Activated T-helper 1 cell treated with anti-CD3 and anti-CD28 coated beads, Interleukin-12 subunit alpha, Interleukin-12 subunit beta, Interleukin-2, Interleukin-4 antibody, amounts not matched to agents 30 ng/mL and 10 ng/mL and 1 ng/mL, durations not matched to agents 14 hours and 24 hours and 36 hours (primary cell): ENCODE results near the gene TMEM203. TPM values are rescaled to one million over a fixed set of nuclear protein-coding genes. Genes with fewer than 3 reads are reported as not detected.

Experiments
- DNase-seq: peaks from one replicate; pipeline ENCODE4 v3.0.0; 2021; ENCODE audit warnings: low spot score
- H3K27ac Mint-ChIP-seq: one replicate; pipeline ENCODE4 v1.8.0; 2021; ENCODE audit warnings: mild to moderate bottlenecking, mixed read lengths
- H3K27me3 Mint-ChIP-seq: one replicate; pipeline ENCODE4 v1.8.0; 2022; ENCODE audit warnings: mild to moderate bottlenecking, moderate library complexity, mixed read lengths; ENCODE audit not compliant: insufficient read depth
- H3K36me3 Mint-ChIP-seq: one replicate; pipeline ENCODE4 v1.8.0; 2021; ENCODE audit warnings: low read depth, mixed read lengths
- H3K4me1 Mint-ChIP-seq: one replicate; pipeline ENCODE4 v1.8.0; 2021; ENCODE audit warnings: low read depth, mixed read lengths
- H3K4me3 Mint-ChIP-seq: one replicate; pipeline ENCODE4 v1.8.0; 2021; ENCODE audit warnings: mild to moderate bottlenecking, moderate library complexity, mixed read lengths
- H3K9me3 Mint-ChIP-seq: one replicate; pipeline ENCODE4 v1.8.0; 2021; ENCODE audit warnings: mixed read lengths
- intact Hi-C: fragments of 100-400 bp; cut with micrococcal nuclease; formaldehyde crosslinking; loops from one replicate; pipeline ENCODE4 v1.15.1; 2024
- total RNA-seq: library from RNA; stranded (reverse); gene quantifications from 2 replicates; pipeline ENCODE4 v1.2.3, GENCODE V29; 2022

TMEM203 gene
- total RNA-seq, 1 donor from 2014 or later = 40.5 TPM

GRCh38 chr9:137161558-137162486 is 43.6 kb downstream of the TMEM203 start:
- no peak overlapping the region for H3K4me3 Mint-ChIP-seq
- no peak overlapping the region for H3K27ac Mint-ChIP-seq
- intact Hi-C loops = loop anchor here (5.0 kb wide), 1 partner anchor 35 kb away; no protein-coding TSS in a partner anchor
- no peaks in the 10 kb centered on the region for H3K36me3 Mint-ChIP-seq
- H3K4me1 Mint-ChIP-seq = no peaks in the 10 kb centered on the region
- no peaks in the 10 kb centered on the region for H3K9me3 Mint-ChIP-seq
- DNase-seq = no peak
- peaks cover 33% of the 10 kb centered on the region for H3K27me3 Mint-ChIP-seq

DNA sequence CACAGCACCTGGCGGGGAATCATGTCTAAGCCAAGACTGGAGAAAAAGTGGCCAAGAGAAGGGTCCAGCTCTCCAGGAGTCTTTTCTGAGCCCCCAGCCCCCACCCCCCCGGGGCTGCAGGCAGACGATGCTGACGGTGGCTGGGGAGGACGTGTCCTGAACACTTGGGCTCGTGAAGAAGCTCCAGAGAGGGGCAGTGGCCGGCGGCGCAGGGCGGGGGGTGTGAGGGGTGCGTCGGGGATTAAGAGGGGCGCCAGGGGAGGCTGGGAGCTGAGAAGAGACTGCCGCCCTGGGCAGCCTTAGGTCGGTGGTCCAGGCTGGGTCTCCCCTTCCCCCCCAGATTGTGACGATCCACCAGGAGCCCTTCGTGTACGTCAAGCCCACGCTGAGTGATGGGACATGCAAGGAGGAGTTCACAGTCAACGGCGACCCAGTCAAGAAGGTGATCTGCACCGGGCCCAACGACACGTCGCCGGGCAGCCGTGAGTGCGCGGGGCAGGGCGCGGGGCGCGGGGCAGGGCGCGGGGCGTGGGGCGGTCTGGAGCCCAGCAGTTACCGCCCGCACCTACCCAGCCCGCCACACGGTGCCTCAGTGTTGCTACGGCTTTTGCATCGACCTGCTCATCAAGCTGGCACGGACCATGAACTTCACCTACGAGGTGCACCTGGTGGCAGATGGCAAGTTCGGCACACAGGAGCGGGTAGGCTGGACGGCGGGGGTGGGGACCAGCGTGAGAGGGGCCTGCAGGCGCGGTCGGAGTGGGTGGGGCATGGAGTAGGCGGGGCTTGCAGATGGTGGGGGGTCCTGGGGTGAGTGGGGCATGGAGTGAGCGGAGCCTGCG is 44.5 kb downstream of the TMEM203 start:
- no peaks in the 10 kb centered on the region for H3K4me1 Mint-ChIP-seq
- no peaks in the 10 kb centered on the region for H3K36me3 Mint-ChIP-seq
- H3K9me3 Mint-ChIP-seq = no peaks in the 10 kb centered on the region
- no peak overlapping the region for H3K27ac Mint-ChIP-seq
- no peak for DNase-seq
- peaks cover 30% of the 10 kb centered on the region for H3K27me3 Mint-ChIP-seq
- intact Hi-C loops = loop anchor here (5.0 kb wide), 1 partner anchor 34 kb away; no protein-coding TSS in a partner anchor
- H3K4me3 Mint-ChIP-seq = no peak overlapping the region

DNA sequence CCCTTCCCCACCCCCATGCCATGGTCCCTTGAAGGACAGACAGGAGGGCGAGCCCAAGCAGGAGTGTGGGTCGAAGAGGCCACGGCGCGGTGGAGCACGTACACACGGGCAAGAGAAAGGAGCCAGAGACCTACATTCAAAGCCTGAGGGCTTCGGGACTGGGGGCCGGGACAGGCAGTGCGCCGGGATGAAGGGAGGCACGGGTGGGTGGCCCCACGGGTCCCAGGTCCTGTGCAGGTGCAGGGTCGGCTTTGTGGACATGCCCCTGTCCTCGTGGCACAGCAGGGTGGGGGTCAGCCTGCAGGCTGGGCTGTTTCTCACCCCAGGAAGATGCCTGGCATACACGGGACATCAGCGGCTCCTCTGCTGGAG is 45.4 kb downstream of the TMEM203 start:
- no peak for DNase-seq
- Mint-ChIP-seq H3K27ac (no peak overlapping the region), H3K4me3 (no peak overlapping the region), H3K27me3 (peaks cover 30% of the 10 kb centered on the region), H3K36me3 (no peaks in the 10 kb centered on the region), H3K9me3 (no peaks in the 10 kb centered on the region), H3K4me1 (no peaks in the 10 kb centered on the region)
- intact Hi-C loops = loop anchor here (5.0 kb wide), 1 partner anchor 33 kb away; no protein-coding TSS in a partner anchor

DNA sequence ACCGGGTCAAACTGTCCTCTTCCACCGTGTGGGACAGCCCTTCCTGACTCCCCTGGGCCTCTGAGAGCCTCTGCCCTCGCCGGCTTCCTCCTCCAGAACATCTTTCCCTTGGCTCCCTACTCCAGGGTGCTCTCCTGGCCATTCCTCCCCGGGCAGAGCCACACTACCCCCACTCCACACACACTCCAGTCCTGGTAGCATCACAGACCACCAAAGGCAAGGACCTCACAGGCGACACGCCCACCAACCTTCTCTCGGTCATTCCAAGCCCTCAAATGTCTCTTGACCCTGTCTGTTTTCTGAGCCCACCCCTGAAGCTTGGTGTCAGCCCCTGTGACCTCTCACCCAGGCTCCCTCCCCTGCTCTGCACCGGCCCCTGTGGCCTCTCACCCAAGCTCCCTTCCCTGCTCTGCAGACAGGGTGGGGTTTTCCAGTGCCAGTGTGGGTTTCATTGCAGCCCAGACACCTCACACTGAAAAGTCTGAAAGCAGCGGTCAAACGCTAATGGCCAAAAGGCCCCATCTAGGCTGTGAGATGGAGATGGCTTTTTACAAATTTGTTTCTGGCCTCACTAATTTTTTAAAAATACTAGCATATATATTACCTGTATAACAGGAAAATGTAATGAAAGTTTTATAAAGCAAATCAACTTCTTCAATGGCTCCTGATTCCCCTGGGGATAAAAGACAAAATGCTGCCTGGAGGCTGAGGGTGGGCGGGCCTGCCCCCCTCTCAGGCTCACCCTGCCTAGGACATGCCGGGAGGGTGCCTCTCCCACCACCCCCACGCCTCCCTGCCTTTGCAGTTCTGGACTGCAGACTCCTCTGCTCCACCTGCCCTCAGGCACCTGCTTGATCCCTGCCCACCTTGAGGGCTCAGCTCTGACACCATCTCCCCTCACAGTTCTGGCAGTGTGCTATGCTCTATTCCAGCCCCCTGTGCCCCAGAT is 46.1 kb downstream of the TMEM203 start:
- intact Hi-C loops = loop anchor here (5.0 to 10.0 kb wide), 2 partner anchors 32 to 135 kb away; partner anchors contain the start of gene ABCA2
- Mint-ChIP-seq H3K4me1 (no peaks in the 10 kb centered on the region), H3K4me3 (no peak overlapping the region), H3K27ac (no peak overlapping the region), H3K27me3 (peaks cover 27% of the 10 kb centered on the region), H3K9me3 (no peaks in the 10 kb centered on the region), H3K36me3 (no peaks in the 10 kb centered on the region)
- no peak for DNase-seq

GRCh38 chr9:137158625-137159024 is 46.8 kb downstream of the TMEM203 start:
- Mint-ChIP-seq H3K36me3 (no peaks in the 10 kb centered on the region), H3K27ac (no peak overlapping the region), H3K4me3 (no peak overlapping the region), H3K4me1 (no peaks in the 10 kb centered on the region), H3K9me3 (no peaks in the 10 kb centered on the region), H3K27me3 (peaks cover 27% of the 10 kb centered on the region)
- no peak for DNase-seq
- intact Hi-C loops = loop anchor here (10.0 kb wide), 1 partner anchor 134 kb away; the partner anchor contains the start of gene ABCA2

DNA sequence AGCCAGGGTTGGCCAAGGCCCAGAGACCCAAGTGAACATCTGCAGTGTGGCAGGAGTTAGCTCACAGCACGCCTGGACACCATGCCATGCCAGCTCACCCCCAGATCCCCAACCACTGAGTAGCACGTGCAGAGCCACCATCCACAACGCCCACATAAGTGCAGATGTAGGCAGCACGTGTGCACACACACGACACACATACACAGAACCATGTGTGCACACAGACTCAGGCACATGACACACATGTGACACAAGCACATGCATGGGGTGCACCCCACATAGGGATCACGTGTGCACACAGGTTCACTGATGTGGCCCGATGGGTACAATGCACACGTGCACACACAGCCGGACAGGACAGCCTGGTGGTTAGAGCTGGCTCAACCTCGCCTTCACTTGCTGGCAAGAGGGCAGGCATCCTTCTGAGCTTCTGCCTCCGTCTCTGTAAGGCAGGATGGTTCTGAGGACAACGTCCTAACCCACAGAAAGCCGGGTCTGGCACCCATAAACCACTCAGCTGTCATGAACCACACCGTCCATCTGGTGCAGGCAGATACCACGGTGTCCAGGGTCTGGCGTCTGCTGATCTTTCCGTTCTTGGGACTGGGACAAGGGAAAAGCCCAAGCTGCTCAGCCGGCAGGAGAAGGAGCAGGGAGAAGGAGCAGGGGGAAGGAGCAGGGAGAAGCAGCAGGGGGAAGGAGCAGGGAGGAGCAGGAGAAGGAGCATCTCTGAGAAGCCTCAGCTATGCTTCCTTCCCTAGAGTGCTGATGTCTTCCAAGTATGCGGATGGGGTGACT is 47.6 kb downstream of the TMEM203 start:
- Mint-ChIP-seq H3K27ac (no peak overlapping the region), H3K27me3 (peaks cover 27% of the 10 kb centered on the region), H3K4me1 (no peaks in the 10 kb centered on the region), H3K9me3 (no peaks in the 10 kb centered on the region), H3K36me3 (no peaks in the 10 kb centered on the region), H3K4me3 (no peak overlapping the region)
- intact Hi-C loops = loop anchor here (1.0 to 10.0 kb wide), 7 partner anchors 19 to 309 kb away; partner anchors contain the start of genes ABCA2, ANAPC2, GRIN1 and NSMF
- no peak for DNase-seq

DNA sequence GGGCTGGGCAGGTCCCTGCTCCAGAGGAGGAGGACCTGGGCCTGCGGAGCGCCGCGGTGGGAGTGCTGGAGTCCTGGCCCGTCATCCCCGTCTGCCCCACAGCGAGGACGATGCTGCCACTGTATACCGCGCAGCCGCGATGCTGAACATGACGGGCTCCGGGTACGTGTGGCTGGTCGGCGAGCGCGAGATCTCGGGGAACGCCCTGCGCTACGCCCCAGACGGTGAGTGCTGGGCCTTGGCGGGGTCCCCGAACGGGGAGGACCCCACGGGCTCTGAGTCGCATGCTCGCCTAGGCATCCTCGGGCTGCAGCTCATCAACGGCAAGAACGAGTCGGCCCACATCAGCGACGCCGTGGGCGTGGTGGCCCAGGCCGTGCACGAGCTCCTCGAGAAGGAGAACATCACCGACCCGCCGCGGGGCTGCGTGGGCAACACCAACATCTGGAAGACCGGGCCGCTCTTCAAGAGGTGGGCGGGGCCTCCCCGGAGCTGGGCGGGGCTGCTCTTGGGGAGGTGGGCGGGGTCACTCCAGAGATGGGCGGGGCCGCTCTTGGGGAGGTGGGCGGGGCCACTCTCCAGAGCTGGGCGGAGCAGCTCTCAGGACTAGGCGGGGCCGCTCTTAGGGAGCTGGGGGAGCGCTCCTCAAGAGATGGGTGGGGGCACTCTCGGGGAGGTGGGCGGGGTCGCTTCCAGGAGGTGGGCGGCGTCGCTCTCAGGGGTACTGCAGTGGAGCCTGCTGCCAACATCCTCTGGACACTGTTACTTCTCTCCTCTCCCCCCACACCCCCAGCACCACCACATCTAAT is 48.7 kb downstream of the TMEM203 start:
- intact Hi-C loops = loop anchor here (1.0 to 10.0 kb wide), 7 partner anchors 18 to 307 kb away; partner anchors contain the start of genes ABCA2, ANAPC2, GRIN1 and NSMF
- H3K27ac Mint-ChIP-seq = no peak overlapping the region

More for the DNA sequence above, 48.7 kb downstream of the TMEM203 start:
- Mint-ChIP-seq H3K4me1 (no peaks in the 10 kb centered on the region), H3K9me3 (no peaks in the 10 kb centered on the region), H3K36me3 (no peaks in the 10 kb centered on the region), H3K27me3 (peaks cover 26% of the 10 kb centered on the region), H3K4me3 (peak overlapping the region; percentile 21)
- peak; percentile 43 for DNase-seq

Other genes starting within 250 kb of the TMEM203 start
- gene PTGDS, start 228.1 kb downstream of the TMEM203 start, total RNA-seq = 0.36 TPM in 1 of 2 replicates, not detected in the other
- gene LCNL1, start 222.7 kb downstream of the TMEM203 start, total RNA-seq = not detected in 2 replicates
- 79.4 and 84.5 TPM in 2 replicates for gene PAXX, start 213.2 kb downstream of the TMEM203 start, total RNA-seq
- gene CLIC3, start 209.1 kb downstream of the TMEM203 start, total RNA-seq = not detected in 2 replicates
- gene ABCA2, start 177.4 kb downstream of the TMEM203 start, total RNA-seq = 25.7 and 26.9 TPM in 2 replicates
- gene FUT7, start 173.6 kb downstream of the TMEM203 start, total RNA-seq = 0.16 and 0.22 TPM in 2 replicates
- 78.2 and 80.1 TPM in 2 replicates for gene NPDC1, start 159.5 kb downstream of the TMEM203 start, total RNA-seq
- not detected in 2 replicates for gene ENTPD2, start 151.6 kb downstream of the TMEM203 start, total RNA-seq
- 23.9 and 25.1 TPM in 2 replicates for gene SAPCD2, start 135.1 kb downstream of the TMEM203 start, total RNA-seq
- 13.9 and 14.9 TPM in 2 replicates for gene UAP1L1, start 128.1 kb downstream of the TMEM203 start, total RNA-seq
- 48.1 and 53.6 TPM in 2 replicates for gene MAN1B1, start 118.7 kb downstream of the TMEM203 start, total RNA-seq
- 371 and 394 TPM in 2 replicates for gene DPP7, start 90.9 kb downstream of the TMEM203 start, total RNA-seq
- 0.05 TPM in 2 replicates for gene GRIN1, start 66.5 kb downstream of the TMEM203 start, total RNA-seq
- gene LRRC26, start 35.6 kb downstream of the TMEM203 start, total RNA-seq = 0.21 TPM in 1 of 2 replicates, not detected in the other
- gene TMEM210, start 33.6 kb downstream of the TMEM203 start, total RNA-seq = not detected in 2 replicates
- 62.5 and 63.6 TPM in 2 replicates for gene ANAPC2, start 17.1 kb downstream of the TMEM203 start, total RNA-seq
- gene SSNA1, start 17.0 kb downstream of the TMEM203 start, total RNA-seq = 101 and 105 TPM in 2 replicates
- 15.6 and 17.2 TPM in 2 replicates for gene TPRN, start 4.9 kb downstream of the TMEM203 start, total RNA-seq
- 42.4 and 48.9 TPM in 2 replicates for gene NDOR1, start 52 bp upstream of the TMEM203 start, total RNA-seq
- gene RNF208, start 16.6 kb upstream of the TMEM203 start, total RNA-seq = 9.3 and 11.0 TPM in 2 replicates
- 0.49 and 0.60 TPM in 2 replicates for gene CYSRT1, start 19.5 kb upstream of the TMEM203 start, total RNA-seq
- 0.29 TPM in 1 of 2 replicates, not detected in the other for gene RNF224, start 21.9 kb upstream of the TMEM203 start, total RNA-seq
- gene SLC34A3, start 25.3 kb upstream of the TMEM203 start, total RNA-seq = not detected in 2 replicates
- gene TUBB4B, start 35.6 kb upstream of the TMEM203 start, total RNA-seq = 277 and 280 TPM in 2 replicates
- gene STPG3, start 45.6 kb upstream of the TMEM203 start, total RNA-seq = 1.2 and 1.8 TPM in 2 replicates
- 70.8 and 72.1 TPM in 2 replicates for gene NELFB, start 49.7 kb upstream of the TMEM203 start, total RNA-seq
- gene TOR4A, start 72.1 kb upstream of the TMEM203 start, total RNA-seq = 11.6 and 11.7 TPM in 2 replicates
- 15.2 and 15.4 TPM in 2 replicates for gene NRARP, start 96.6 kb upstream of the TMEM203 start, total RNA-seq
- gene EXD3, start 217.5 kb upstream of the TMEM203 start, total RNA-seq = 4.8 and 4.9 TPM in 2 replicates
- 0.49 and 0.54 TPM in 2 replicates for gene NOXA1, start 217.7 kb upstream of the TMEM203 start, total RNA-seq
- not detected in 2 replicates for gene ENTPD8, start 235.7 kb upstream of the TMEM203 start, total RNA-seq